GM12891 (cell line): ENCODE results near the gene CFAP97D2.
"Not testable (repeated sequence)": the region's sequence is repeated elsewhere in the genome, so short reads cannot be mapped to it uniquely, and the experiment has no call there.

ENCODE experiments used
- POLR2A ChIP-seq: IDR thresholded peaks from 2 replicates; pipeline ENCODE4 v1.6.1; 2011; ENCODE audit warnings: low read depth, low read length, control low read depth
- POLR2AphosphoS5 ChIP-seq: IDR thresholded peaks from 2 replicates; pipeline ENCODE4 v1.6.1; 2011; ENCODE audit warnings: low read depth, low read length, control low read depth
- TAF1 ChIP-seq: IDR thresholded peaks from 2 replicates; pipeline ENCODE4 v1.6.1; 2011; ENCODE audit warnings: low read depth, low read length, control low read depth

- not testable (repeated sequence) for TF ChIP-seq POLR2A, POLR2AphosphoS5, TAF1
Measured at GRCh38 chr13:114158869-114159666, 20.0 kb upstream of the CFAP97D2 start.
